ENCODE measurements around the gene SUPT3H. TPM values are rescaled to one million over a fixed set of nuclear protein-coding genes. Genes with fewer than 3 reads are reported as not detected.
"Not testable (repeated sequence)": the region's sequence is repeated elsewhere in the genome, so short reads cannot be mapped to it uniquely, and the experiment has no call there.

SUPT3H gene
- total RNA-seq, 1 donor from 2014 or later = 4.9 TPM

DNA sequence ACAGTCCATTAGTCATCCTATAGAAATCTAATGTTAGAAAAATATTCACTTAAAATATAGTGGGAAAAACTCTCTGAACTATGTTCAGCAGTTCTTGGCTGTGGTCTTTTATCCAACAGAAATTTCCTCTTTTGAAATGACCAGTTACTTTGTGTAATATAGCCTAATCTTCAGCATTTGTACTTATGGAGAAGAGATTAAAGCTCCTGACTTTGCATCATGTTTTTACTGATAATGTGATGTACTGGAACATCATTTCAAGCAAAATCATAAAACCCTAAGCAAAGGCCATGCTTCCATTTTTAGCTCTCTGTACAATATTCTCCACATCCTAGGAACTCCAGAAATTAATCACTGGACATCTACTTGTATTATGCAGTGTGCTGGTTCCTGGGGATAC is 480.4 kb downstream of the SUPT3H start:
- H3K36me3 ChIP-seq = no peaks in the 10 kb centered on the region
- no peaks in the 10 kb centered on the region for H3K9me3 ChIP-seq
- no peak for ATAC-seq
- H3K4me1 ChIP-seq = no peaks in the 10 kb centered on the region
- H3K27ac ChIP-seq = no peak overlapping the region
- no peak for DNase-seq
- no peak overlapping the region for H3K4me3 ChIP-seq
- TF ChIP-seq, protein P1, sequence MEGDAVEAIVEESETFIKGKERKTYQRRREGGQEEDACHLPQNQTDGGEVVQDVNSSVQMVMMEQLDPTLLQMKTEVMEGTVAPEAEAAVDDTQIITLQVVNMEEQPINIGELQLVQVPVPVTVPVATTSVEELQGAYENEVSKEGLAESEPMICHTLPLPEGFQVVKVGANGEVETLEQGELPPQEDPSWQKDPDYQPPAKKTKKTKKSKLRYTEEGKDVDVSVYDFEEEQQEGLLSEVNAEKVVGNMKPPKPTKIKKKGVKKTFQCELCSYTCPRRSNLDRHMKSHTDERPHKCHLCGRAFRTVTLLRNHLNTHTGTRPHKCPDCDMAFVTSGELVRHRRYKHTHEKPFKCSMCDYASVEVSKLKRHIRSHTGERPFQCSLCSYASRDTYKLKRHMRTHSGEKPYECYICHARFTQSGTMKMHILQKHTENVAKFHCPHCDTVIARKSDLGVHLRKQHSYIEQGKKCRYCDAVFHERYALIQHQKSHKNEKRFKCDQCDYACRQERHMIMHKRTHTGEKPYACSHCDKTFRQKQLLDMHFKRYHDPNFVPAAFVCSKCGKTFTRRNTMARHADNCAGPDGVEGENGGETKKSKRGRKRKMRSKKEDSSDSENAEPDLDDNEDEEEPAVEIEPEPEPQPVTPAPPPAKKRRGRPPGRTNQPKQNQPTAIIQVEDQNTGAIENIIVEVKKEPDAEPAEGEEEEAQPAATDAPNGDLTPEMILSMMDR (IDR thresholded peaks at IDR 0.05) = no peak
- no peaks in the 10 kb centered on the region for H3K27me3 ChIP-seq
- intact Hi-C loops (cut with DNase I) = no loop called here

DNA sequence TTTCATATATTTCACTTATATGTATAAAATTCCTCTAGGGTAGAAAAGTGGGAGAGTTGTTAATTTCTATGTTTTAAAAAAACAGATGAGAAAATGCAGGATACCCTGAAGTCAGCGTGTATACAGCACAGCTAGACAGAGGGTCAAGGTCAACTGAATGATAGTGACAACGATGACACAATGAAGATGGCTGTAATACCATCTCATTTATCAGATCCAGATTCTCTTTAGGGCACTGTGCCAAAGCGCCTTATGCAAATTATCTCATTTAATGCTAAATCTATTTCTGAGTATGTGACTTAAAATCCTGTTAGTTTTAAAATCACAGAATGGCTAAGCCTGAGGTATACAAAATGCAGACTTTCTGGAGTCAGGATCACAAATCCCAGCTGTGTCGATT is 481.0 kb downstream of the SUPT3H start:
- no peak for ATAC-seq
- no peak for DNase-seq
- intact Hi-C loops (cut with DNase I) = no loop called here
- Histone ChIP-seq H3K9me3 (no peaks in the 10 kb centered on the region), H3K27me3 (no peaks in the 10 kb centered on the region), H3K27ac (no peak overlapping the region), H3K36me3 (no peaks in the 10 kb centered on the region), H3K4me1 (no peaks in the 10 kb centered on the region), H3K4me3 (no peak overlapping the region)
- TF ChIP-seq, protein P1 (IDR thresholded peaks at IDR 0.05) = no peak

DNA sequence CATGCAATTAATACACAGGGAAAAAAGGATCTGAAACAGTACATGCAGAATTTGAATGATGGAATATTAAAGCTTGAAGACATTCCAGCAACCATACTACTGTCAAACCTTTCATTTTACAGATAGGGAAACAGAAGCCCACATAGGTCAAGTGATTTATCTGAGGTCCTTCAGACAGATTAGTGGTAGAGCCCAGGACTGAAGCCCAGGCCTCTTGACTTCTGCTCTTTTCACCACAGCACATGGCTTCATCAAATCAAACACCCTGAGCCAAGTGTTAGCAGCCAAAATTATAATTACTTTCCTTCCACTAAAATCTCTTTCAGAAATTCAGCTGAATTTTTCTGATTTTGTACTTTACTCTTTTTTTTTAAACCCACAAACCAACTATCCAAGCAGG is 485.2 kb downstream of the SUPT3H start:
- intact Hi-C loops (cut with DNase I) = no loop called here
- Histone ChIP-seq H3K27me3 (no peaks in the 10 kb centered on the region), H3K4me3 (no peak overlapping the region), H3K9me3 (no peaks in the 10 kb centered on the region), H3K27ac (no peak overlapping the region), H3K36me3 (no peaks in the 10 kb centered on the region), H3K4me1 (no peaks in the 10 kb centered on the region)
- TF ChIP-seq, protein P1 (IDR thresholded peaks at IDR 0.05) = no peak
- ATAC-seq (no peak), DNase-seq (no peak)

DNA sequence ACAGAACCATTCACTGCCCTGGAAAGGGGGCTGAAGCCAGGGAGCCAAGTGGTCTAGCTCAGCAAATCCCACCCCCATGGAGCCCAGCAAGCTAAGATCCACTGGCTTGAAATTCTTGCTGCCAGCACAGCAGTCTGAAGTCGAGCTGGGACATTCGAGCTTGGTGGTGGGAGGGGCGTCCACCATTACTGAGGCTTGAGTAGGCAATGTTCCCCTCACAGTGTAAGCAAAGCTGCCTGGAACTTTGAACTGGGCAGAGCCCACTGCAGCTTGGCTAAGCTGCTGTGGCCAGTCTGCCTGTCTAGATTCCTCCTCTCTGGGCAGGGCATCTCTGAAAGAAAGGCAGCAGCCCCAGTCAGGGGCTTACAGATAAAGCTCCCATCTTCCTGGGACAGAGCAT is 498.7 kb downstream of the SUPT3H start:
- H3K36me3 ChIP-seq; H3K4me1 ChIP-seq; ATAC-seq; DNase-seq; H3K27ac ChIP-seq; H3K27me3 ChIP-seq; H3K9me3 ChIP-seq; intact Hi-C loops (cut with DNase I); H3K4me3 ChIP-seq: not testable (repeated sequence)

DNA sequence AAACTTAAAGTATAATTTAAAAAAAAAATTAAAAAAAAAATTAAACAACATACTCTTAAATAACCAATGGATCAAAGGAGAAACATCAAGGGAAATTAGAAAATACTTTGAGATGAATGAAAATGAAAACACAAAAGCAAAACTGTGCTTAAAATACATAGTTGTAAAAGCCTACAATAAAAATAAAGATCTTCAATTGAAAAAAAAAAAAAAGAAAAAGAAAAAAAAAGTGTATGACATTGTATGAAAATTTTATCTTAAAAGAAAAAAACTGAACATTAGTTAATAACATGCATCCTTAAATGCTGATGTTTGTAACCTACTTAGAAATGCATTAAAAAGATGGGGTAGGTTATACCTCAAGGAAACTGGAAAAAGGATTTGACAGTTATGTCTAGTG is 501.1 kb downstream of the SUPT3H start:
- H3K4me3 ChIP-seq; DNase-seq; H3K9me3 ChIP-seq; H3K27me3 ChIP-seq; H3K36me3 ChIP-seq; intact Hi-C loops (cut with DNase I); ATAC-seq; H3K27ac ChIP-seq; H3K4me1 ChIP-seq: not testable (repeated sequence)

DNA sequence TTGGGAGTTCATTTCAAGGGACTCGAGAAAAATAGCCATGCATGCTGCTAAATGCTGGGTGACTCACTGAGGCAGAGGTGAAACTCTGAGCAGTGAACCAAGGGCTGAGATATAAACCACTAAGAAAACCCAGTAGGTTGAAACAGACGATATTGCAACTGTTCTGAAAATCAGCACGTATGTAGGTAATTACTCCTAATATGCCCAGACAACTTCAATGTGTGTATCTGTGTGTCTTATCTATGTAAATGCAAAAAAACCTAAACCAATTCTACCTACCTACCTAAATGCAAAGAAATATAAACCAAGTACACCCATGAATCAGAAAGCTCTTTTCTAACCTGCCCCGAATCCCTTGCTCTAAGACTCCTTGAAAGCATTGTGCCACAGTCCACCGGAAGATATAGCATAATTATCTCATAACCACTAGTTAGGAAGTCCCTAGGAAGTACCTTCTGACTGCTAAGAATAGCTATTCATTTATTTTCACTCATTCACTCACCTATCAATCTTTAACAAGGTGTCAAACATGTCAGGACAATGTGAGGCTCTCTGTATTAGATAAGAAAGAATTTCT is 508.3 kb downstream of the SUPT3H start:
- ATAC-seq (no peak), DNase-seq (no peak)
- intact Hi-C loops (cut with DNase I) = no loop called here
- Histone ChIP-seq H3K27me3 (no peaks in the 10 kb centered on the region), H3K36me3 (no peaks in the 10 kb centered on the region), H3K4me1 (no peaks in the 10 kb centered on the region), H3K4me3 (no peak overlapping the region), H3K27ac (no peak overlapping the region), H3K9me3 (no peaks in the 10 kb centered on the region)
- TF ChIP-seq, protein P1 (IDR thresholded peaks at IDR 0.05) = no peak

DNA sequence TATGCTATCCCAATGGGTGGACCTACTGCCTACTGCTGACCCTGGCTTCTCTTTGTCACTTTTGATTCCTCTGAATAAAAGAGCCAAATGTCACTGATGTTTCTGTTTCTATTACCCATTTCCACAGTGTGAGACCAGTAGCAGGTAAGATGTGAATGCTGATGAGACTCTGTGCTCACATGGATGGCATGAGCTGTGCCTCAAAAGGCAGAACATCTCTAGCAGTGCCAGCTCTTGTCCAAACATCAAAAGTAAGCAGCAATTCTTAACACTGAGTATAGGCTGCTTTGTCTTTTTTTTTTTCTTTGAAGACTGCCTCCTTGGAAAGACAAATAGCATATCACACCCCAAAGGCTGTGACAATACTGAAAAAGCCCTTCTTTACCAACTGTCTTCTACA is 508.8 kb downstream of the SUPT3H start:
- H3K4me3 ChIP-seq = no peak overlapping the region
- H3K27ac ChIP-seq = no peak overlapping the region
- H3K36me3 ChIP-seq = no peaks in the 10 kb centered on the region
- DNase-seq (no peak), ATAC-seq (no peak)
- TF ChIP-seq, protein P1 (IDR thresholded peaks at IDR 0.05) = no peak
- intact Hi-C loops (cut with DNase I) = no loop called here
- no peaks in the 10 kb centered on the region for H3K27me3 ChIP-seq
- H3K4me1 ChIP-seq = no peaks in the 10 kb centered on the region
- no peaks in the 10 kb centered on the region for H3K9me3 ChIP-seq
